ENCODE data around the gene RRBP1. TPM values are rescaled to one million over a fixed set of nuclear protein-coding genes. Genes with fewer than 3 reads are reported as not detected.

The RRBP1 gene
- total and polyA plus RNA-seq, 12 donors = 23.5 to 71.3 (median 29.7) TPM

GRCh38 chr20:17663040-17663399 is 19.0 kb downstream of the RRBP1 start:
- no peaks in the 10 kb centered on the region for H3K27me3 ChIP-seq
- H3K27ac ChIP-seq = peak overlapping the region in 5 of 10 donors; percentile 12 to 71 (median 40)
- no peak overlapping the region for H3K4me3 ChIP-seq
- intact Hi-C loops (cut with DNase I) = no loop called here
- no peak for DNase-seq
- H3K4me1 ChIP-seq = peaks cover 8 to 75% (median 46%) of the 10 kb centered on the region in 9 donors
- WGBS, 2 donors = 81 to 84% methylated on average over 13 of the region's 13 CpGs
- H3K9me3 ChIP-seq = peaks cover 0 to 8% (median 0%) of the 10 kb centered on the region in 11 donors
- H3K36me3 ChIP-seq = peaks cover 0 to 37% (median 7%) of the 10 kb centered on the region in 9 donors
- peak in 1 of 8 donors; percentile 29 for ATAC-seq
- TF ChIP-seq, protein P1, sequence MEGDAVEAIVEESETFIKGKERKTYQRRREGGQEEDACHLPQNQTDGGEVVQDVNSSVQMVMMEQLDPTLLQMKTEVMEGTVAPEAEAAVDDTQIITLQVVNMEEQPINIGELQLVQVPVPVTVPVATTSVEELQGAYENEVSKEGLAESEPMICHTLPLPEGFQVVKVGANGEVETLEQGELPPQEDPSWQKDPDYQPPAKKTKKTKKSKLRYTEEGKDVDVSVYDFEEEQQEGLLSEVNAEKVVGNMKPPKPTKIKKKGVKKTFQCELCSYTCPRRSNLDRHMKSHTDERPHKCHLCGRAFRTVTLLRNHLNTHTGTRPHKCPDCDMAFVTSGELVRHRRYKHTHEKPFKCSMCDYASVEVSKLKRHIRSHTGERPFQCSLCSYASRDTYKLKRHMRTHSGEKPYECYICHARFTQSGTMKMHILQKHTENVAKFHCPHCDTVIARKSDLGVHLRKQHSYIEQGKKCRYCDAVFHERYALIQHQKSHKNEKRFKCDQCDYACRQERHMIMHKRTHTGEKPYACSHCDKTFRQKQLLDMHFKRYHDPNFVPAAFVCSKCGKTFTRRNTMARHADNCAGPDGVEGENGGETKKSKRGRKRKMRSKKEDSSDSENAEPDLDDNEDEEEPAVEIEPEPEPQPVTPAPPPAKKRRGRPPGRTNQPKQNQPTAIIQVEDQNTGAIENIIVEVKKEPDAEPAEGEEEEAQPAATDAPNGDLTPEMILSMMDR (IDR thresholded peaks at IDR 0.05) = no peak

DNA sequence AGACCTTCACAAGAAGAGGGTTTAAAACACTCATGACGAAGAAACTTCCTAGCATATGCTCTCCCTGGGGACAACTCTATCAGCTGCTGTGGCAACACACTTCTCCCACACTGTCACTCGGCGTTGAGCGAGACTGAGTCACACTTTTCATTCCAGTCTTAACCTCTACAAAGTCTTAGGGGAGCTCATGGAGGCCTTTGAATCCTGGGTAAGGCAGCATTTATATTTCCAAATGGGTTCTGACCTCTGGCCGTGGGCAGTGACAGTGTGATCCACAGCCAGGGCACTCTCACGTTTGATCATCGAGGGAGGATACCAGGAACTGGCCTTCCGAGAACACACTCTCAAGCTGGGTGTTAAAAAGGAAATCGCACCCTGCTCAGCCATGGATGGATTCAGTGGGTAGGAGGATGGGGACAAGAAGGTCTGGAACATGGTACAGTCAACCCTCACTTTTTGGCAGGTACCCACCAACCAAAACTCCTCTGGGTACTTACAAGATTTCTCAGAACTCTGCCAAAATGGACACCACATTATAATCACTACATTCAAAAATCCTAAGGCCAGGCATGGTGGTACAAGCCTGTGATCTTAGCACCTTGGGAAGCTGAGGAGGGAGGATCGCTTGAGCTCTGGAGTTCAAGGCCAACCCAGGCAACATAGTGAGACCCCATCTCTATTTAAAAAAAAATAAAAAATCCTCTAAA is 19.6 kb downstream of the RRBP1 start:
- Histone ChIP-seq H3K27me3 (no peaks in the 10 kb centered on the region), H3K4me3 (no peak overlapping the region), H3K27ac (peak overlapping the region in 5 of 10 donors; percentile 12 to 71 (median 40)), H3K36me3 (peaks cover 0 to 36% (median 12%) of the 10 kb centered on the region in 9 donors), H3K9me3 (peaks cover 0 to 8% (median 0%) of the 10 kb centered on the region in 11 donors), H3K4me1 (peaks cover 8 to 75% (median 46%) of the 10 kb centered on the region in 9 donors)
- DNase-seq = peak in 1 of 2 donors; percentile 52
- intact Hi-C loops (cut with DNase I) = no loop called here
- peak in 7 of 8 donors; percentile 41 to 90 (median 61) for ATAC-seq
- 64 to 67% methylated on average over 10 of the region's 10 CpGs for WGBS, 2 donors
- TF ChIP-seq, protein P1 (IDR thresholded peaks at IDR 0.05) = no peak

GRCh38 chr20:17661121-17661744 is 20.8 kb downstream of the RRBP1 start:
- Histone ChIP-seq H3K4me1 (peaks cover 8 to 72% (median 39%) of the 10 kb centered on the region in 9 donors), H3K27me3 (no peaks in the 10 kb centered on the region), H3K9me3 (peaks cover 0 to 8% (median 0%) of the 10 kb centered on the region in 11 donors), H3K4me3 (no peak overlapping the region), H3K27ac (peak overlapping the region in 3 of 10 donors; percentile 23 to 71 (median 41)), H3K36me3 (peaks cover 0 to 47% (median 12%) of the 10 kb centered on the region in 9 donors)
- ATAC-seq (peak in 4 of 8 donors; percentile 10 to 36 (median 22)), DNase-seq (no peak)
- intact Hi-C loops (cut with DNase I) = no loop called here
- 74 to 75% methylated on average over 5 of the region's 5 CpGs for WGBS, 2 donors
- TF ChIP-seq, protein P1 (IDR thresholded peaks at IDR 0.05) = no peak

GRCh38 chr20:17660667-17661066 is 21.4 kb downstream of the RRBP1 start:
- no peak for DNase-seq
- Histone ChIP-seq H3K4me3 (no peak overlapping the region), H3K9me3 (peaks cover 0 to 8% (median 0%) of the 10 kb centered on the region in 11 donors), H3K27me3 (no peaks in the 10 kb centered on the region), H3K4me1 (peaks cover 8 to 68% (median 35%) of the 10 kb centered on the region in 9 donors), H3K27ac (peak overlapping the region in 3 of 10 donors; percentile 23 to 41 (median 36)), H3K36me3 (peaks cover 0 to 52% (median 12%) of the 10 kb centered on the region in 9 donors)
- WGBS, 2 donors = 82 to 89% methylated on average over 6 of the region's 6 CpGs
- no peak for ATAC-seq
- TF ChIP-seq, protein P1 (IDR thresholded peaks at IDR 0.05) = no peak
- intact Hi-C loops (cut with DNase I) = no loop called here
